Liver (tissue), 9 donors: ENCODE data around the gene FYTTD1. TPM values are rescaled to one million over a fixed set of nuclear protein-coding genes. Genes with fewer than 3 reads are reported as not detected.

Source experiments
- DNase-seq: peaks from one replicate; pipeline ENCODE4 v3.0.0-alpha.2; 2017; ENCODE audit warnings: low spot score
- H3K27ac ChIP-seq, 2 donors: one replicate each; pipeline ENCODE4 v1.7.0; 2013; ENCODE audit warnings: inconsistent platforms in 2 of 2, low read length in 2 of 2, control low read depth in 1 of 2, low read depth in 1 of 2, mild to moderate bottlenecking in 1 of 2
- H3K27me3 ChIP-seq, 4 donors: one replicate each; pipeline versions ENCODE4 v1.6.1 to v1.7.0; 2013; ENCODE audit warnings: low read length in 3 of 4, inconsistent platforms in 1 of 4, mild to moderate bottlenecking in 1 of 4, moderate library complexity in 1 of 4; ENCODE audit not compliant: control insufficient read depth in 4 of 4, insufficient read depth in 4 of 4
- H3K36me3 ChIP-seq, 4 donors: one replicate each; pipeline versions ENCODE4 v1.6.1 to v1.7.0; 2013; ENCODE audit warnings: low read length in 3 of 4, mild to moderate bottlenecking in 3 of 4, low read depth in 1 of 4, moderate library complexity in 1 of 4; ENCODE audit not compliant: control insufficient read depth in 4 of 4, insufficient read depth in 3 of 4
- H3K4me1 ChIP-seq, 4 donors: one replicate each; pipeline versions ENCODE4 v1.6.1 to v1.7.0; 2013; ENCODE audit warnings: low read length in 3 of 4, mild to moderate bottlenecking in 3 of 4, moderate library complexity in 1 of 4; ENCODE audit not compliant: control insufficient read depth in 4 of 4, insufficient read depth in 4 of 4
- H3K4me3 ChIP-seq, 3 donors: one replicate each; pipeline versions ENCODE4 v1.6.1 to v1.7.0; 2013; ENCODE audit warnings: low read length in 3 of 3, control low read depth in 1 of 3, low read depth in 1 of 3, mild to moderate bottlenecking in 1 of 3
- H3K9ac ChIP-seq, 2 donors: one replicate each; pipeline ENCODE4 v1.7.0; 2013; ENCODE audit warnings: low read length in 2 of 2, mild to moderate bottlenecking in 2 of 2, moderate library complexity in 2 of 2, control low read depth in 1 of 2, low read depth in 1 of 2
- H3K9me3 ChIP-seq, 4 donors: one replicate each; pipeline versions ENCODE4 v1.6.1 to v1.7.0; 2013; ENCODE audit warnings: low read length in 3 of 4; ENCODE audit not compliant: control insufficient read depth in 4 of 4
- FOXA1 ChIP-seq: IDR thresholded peaks from 2 replicates; pipeline ENCODE4 v1.6.1; 2016; ENCODE audit warnings: antibody characterized with exemption
- FOXA2 ChIP-seq: IDR thresholded peaks from 2 replicates; pipeline ENCODE4 v1.6.1; 2016; ENCODE audit warnings: antibody characterized with exemption
- GABPA ChIP-seq, 2 donors: IDR thresholded peaks in 1 of 2; conservative IDR thresholded peaks in 1 of 2; 2 replicates each; pipeline ENCODE4 v1.6.1; 2016; ENCODE audit warnings: antibody characterized with exemption in 2 of 2, mild to moderate bottlenecking in 1 of 2, moderate library complexity in 1 of 2
- HNF4A ChIP-seq, 2 donors: conservative IDR thresholded peaks; 2 replicates each; pipeline ENCODE4 v1.6.1; 2016; ENCODE audit warnings: antibody characterized with exemption in 2 of 2, mild to moderate bottlenecking in 2 of 2
- HNF4G ChIP-seq: IDR thresholded peaks from 2 replicates; pipeline ENCODE4 v1.6.1; 2016; ENCODE audit warnings: antibody characterized with exemption
- JUND ChIP-seq, 2 donors: IDR thresholded peaks; 2 replicates each; pipeline ENCODE4 v1.6.1; 2016; ENCODE audit warnings: antibody characterized with exemption in 2 of 2
- NR2F2 ChIP-seq: IDR thresholded peaks from 2 replicates; pipeline ENCODE4 v1.6.1; 2016; ENCODE audit warnings: antibody characterized with exemption
- RAD21 ChIP-seq, 2 donors: IDR thresholded peaks; 2 replicates each; pipeline ENCODE4 v1.6.1; 2016; ENCODE audit warnings: antibody characterized with exemption in 2 of 2, mild to moderate bottlenecking in 2 of 2
- SP1 ChIP-seq: IDR thresholded peaks from 2 replicates; pipeline ENCODE4 v1.6.1; 2018; ENCODE audit warnings: antibody characterized with exemption, mild to moderate bottlenecking
- TAF1 ChIP-seq: conservative IDR thresholded peaks from 2 replicates; pipeline ENCODE4 v1.6.1; 2016; ENCODE audit warnings: antibody characterized with exemption, mild to moderate bottlenecking
- WGBS: extraction: QIAGEN DNeasy Blood & Tissue Kit; methylation state at CpG from one replicate; pipeline ENCODE4 v1.1.7; 2013; 5-methylcytosine and 5-hydroxymethylcytosine counted together
- polyA plus RNA-seq, 2 donors: library from polyadenylated mRNA; stranded (reverse) in 1 of 2; unstranded in 1 of 2; fragments of 200-250 nt in 1 of 2; fragments of >200 nt in 1 of 2; fragmentation: Nextera tagmentation in 1 of 2; extraction: Ambion mirVana in 1 of 2; gene quantifications; one replicate each; pipeline versions ENCODE4 v1.2.1 to v1.2.3, GENCODE V29; 2013 to 2015
- total RNA-seq, 2 donors: library from RNA; depleted of rRNA; stranded (reverse); fragments of >200 nt; gene quantifications; one replicate each; pipeline ENCODE4 v1.2.3, GENCODE V29; 2014
- TF ChIP-seq, protein P1 (sequence below): IDR thresholded peaks from 2 replicates; pipeline ENCODE4 v1.6.1; 2016; ENCODE audit warnings: antibody characterized with exemption, mild to moderate bottlenecking
- TF ChIP-seq, protein P2 (sequence below): fragments of 150-350 bp; IDR thresholded peaks from 2 replicates; pipeline ENCODE4 v1.5.1; 2017; ENCODE audit warnings: improper control_type of control experiment, low read depth, low read length; ENCODE audit not compliant: missing input control
- TF ChIP-seq, protein P3 (sequence below): IDR thresholded peaks from 2 replicates; pipeline ENCODE4 v1.6.1; 2016; ENCODE audit warnings: antibody characterized with exemption
- donor health status: healthy.
- donor health status: healthy.
- donor health status: healthy.
- donor health status: healthy.
- donor health status: healthy.

Gene FYTTD1
- total and polyA plus RNA-seq, 4 donors = 11.5 to 22.7 (median 16.0) TPM

DNA sequence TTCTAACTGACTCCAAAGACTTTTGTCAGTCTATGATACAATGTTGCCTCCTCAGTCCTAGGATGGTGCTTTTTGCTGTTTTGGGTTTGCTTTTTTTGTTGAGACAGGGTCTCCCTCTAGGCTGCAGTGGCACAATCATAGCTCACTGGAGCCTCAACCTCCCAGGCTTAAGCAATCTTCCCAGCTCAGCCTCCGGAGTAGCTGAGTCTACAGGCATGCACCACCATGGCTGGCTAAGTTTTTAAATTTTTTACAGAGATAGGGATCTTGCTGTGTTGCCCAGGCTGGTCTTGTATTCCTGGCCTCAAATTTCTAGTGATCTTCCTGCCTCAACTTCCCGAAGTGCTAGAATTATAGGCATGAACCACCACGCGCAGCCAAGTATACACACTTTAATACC, 35.4 kb upstream of the FYTTD1 start (continued):
- TF ChIP-seq, protein P1, sequence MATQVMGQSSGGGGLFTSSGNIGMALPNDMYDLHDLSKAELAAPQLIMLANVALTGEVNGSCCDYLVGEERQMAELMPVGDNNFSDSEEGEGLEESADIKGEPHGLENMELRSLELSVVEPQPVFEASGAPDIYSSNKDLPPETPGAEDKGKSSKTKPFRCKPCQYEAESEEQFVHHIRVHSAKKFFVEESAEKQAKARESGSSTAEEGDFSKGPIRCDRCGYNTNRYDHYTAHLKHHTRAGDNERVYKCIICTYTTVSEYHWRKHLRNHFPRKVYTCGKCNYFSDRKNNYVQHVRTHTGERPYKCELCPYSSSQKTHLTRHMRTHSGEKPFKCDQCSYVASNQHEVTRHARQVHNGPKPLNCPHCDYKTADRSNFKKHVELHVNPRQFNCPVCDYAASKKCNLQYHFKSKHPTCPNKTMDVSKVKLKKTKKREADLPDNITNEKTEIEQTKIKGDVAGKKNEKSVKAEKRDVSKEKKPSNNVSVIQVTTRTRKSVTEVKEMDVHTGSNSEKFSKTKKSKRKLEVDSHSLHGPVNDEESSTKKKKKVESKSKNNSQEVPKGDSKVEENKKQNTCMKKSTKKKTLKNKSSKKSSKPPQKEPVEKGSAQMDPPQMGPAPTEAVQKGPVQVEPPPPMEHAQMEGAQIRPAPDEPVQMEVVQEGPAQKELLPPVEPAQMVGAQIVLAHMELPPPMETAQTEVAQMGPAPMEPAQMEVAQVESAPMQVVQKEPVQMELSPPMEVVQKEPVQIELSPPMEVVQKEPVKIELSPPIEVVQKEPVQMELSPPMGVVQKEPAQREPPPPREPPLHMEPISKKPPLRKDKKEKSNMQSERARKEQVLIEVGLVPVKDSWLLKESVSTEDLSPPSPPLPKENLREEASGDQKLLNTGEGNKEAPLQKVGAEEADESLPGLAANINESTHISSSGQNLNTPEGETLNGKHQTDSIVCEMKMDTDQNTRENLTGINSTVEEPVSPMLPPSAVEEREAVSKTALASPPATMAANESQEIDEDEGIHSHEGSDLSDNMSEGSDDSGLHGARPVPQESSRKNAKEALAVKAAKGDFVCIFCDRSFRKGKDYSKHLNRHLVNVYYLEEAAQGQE = no peak
- no peak for TF ChIP-seq HNF4A (conservative IDR thresholded peaks at IDR 0.05)

DNA sequence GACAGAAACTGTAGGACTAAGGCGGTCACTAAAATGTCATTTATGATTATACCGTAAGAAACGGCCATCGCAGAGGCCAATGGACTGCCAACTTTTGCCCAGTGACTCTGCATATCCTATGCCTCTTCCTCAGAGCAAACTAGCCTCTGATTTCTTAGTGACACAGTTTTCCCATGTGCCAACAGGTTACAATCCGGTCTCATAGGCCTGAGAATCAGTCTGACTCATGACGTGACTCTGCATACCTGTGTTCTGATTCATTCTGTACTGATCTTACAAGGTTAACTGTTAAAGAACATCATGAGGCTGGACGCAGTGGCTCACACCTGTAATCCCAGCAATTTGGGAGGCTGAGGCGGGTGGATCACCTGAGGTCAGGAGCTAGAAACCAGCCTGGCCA, 30.8 kb upstream of the FYTTD1 start:
- H3K27me3 ChIP-seq = no peaks in the 10 kb centered on the region
- no peak overlapping the region for H3K27ac ChIP-seq
- H3K4me3 ChIP-seq = no peak overlapping the region
- 95% methylated on average over 8 of the region's 8 CpGs for WGBS
- H3K9ac ChIP-seq = no peak overlapping the region
- H3K36me3 ChIP-seq = peaks cover 0 to 3% (median 2%) of the 10 kb centered on the region in 4 donors
- no peaks in the 10 kb centered on the region for H3K9me3 ChIP-seq
- no peaks in the 10 kb centered on the region for H3K4me1 ChIP-seq
- TF ChIP-seq GABPA (IDR thresholded peaks at IDR 0.05 in 1 of 2, conservative IDR thresholded peaks at IDR 0.05 in 1 of 2) = no peak
- TF ChIP-seq FOXA2 = no peak
- TF ChIP-seq TAF1 = no peak
- TF ChIP-seq HNF4A (conservative IDR thresholded peaks at IDR 0.05) = no peak
- TF ChIP-seq RAD21 (IDR thresholded peaks at IDR 0.05) = no peak
- TF ChIP-seq, protein P2, sequence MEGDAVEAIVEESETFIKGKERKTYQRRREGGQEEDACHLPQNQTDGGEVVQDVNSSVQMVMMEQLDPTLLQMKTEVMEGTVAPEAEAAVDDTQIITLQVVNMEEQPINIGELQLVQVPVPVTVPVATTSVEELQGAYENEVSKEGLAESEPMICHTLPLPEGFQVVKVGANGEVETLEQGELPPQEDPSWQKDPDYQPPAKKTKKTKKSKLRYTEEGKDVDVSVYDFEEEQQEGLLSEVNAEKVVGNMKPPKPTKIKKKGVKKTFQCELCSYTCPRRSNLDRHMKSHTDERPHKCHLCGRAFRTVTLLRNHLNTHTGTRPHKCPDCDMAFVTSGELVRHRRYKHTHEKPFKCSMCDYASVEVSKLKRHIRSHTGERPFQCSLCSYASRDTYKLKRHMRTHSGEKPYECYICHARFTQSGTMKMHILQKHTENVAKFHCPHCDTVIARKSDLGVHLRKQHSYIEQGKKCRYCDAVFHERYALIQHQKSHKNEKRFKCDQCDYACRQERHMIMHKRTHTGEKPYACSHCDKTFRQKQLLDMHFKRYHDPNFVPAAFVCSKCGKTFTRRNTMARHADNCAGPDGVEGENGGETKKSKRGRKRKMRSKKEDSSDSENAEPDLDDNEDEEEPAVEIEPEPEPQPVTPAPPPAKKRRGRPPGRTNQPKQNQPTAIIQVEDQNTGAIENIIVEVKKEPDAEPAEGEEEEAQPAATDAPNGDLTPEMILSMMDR = no peak
- TF ChIP-seq, protein P1 = no peak
- TF ChIP-seq, protein P3, sequence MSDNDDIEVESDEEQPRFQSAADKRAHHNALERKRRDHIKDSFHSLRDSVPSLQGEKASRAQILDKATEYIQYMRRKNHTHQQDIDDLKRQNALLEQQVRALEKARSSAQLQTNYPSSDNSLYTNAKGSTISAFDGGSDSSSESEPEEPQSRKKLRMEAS = no peak
- no peak for TF ChIP-seq SP1
- TF ChIP-seq NR2F2 = no peak
- no peak for TF ChIP-seq JUND (IDR thresholded peaks at IDR 0.05)
- no peak for TF ChIP-seq HNF4G
- TF ChIP-seq FOXA1 = no peak
- no peak for DNase-seq
